GM18868 (cell line): ENCODE results near the gene HTRA1.

Experiments
- ATAC-seq: cut with Tn5 transposase; IDR thresholded peaks from one replicate; pipeline ENCODE4 v1.9.1; 2021; ENCODE audit warnings: mild to moderate bottlenecking, moderate library complexity; ENCODE audit not compliant: unreplicated experiment

Gene HTRA1

GRCh38 chr10:122550427-122550826 lies 89.1 kb downstream of the HTRA1 start:
- ATAC-seq = no peak

DNA sequence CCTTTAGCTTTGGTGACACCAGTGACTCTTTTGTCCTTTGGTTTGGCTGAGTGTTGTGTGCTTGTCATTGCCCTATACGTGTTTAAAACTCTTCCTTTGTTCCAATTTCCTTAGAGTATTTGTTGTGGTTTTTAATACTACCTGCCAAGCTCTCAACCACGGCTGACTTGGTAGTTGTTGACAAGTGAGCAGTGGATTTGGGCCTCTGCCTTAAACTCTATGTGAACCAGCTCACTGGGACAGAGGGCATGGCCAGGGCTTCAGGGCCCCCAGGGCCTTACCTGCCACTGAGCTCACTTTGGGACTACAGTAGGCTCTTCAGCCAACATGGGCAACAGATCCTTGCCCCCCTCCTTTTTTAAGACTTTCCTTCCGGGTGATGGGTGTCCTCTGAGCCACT lies 89.6 kb downstream of the HTRA1 start:
- ATAC-seq = no peak

- ATAC-seq = no peak
Measured at GRCh38 chr10:122551450-122551849, 90.1 kb downstream of the HTRA1 start.

DNA sequence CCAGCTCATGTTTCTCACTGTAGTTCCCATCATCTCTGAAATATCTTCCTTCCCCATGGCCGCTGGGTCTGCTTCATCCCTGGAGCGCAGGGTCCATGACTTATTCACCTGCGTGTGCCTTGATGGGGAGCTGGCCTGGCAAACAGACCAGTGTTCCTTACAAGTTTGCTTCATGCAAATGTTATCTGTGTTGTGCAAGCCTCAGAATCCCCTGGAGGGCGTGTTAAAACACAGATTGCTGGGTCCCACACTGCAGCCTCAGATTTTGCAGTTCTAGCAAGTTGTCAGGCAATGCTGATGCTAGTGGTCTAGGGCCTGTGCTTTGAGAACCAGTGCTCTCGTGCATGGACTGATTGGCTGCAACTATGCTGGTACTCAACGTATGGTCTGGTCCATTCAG lies 92.0 kb downstream of the HTRA1 start:
- ATAC-seq = no peak

DNA sequence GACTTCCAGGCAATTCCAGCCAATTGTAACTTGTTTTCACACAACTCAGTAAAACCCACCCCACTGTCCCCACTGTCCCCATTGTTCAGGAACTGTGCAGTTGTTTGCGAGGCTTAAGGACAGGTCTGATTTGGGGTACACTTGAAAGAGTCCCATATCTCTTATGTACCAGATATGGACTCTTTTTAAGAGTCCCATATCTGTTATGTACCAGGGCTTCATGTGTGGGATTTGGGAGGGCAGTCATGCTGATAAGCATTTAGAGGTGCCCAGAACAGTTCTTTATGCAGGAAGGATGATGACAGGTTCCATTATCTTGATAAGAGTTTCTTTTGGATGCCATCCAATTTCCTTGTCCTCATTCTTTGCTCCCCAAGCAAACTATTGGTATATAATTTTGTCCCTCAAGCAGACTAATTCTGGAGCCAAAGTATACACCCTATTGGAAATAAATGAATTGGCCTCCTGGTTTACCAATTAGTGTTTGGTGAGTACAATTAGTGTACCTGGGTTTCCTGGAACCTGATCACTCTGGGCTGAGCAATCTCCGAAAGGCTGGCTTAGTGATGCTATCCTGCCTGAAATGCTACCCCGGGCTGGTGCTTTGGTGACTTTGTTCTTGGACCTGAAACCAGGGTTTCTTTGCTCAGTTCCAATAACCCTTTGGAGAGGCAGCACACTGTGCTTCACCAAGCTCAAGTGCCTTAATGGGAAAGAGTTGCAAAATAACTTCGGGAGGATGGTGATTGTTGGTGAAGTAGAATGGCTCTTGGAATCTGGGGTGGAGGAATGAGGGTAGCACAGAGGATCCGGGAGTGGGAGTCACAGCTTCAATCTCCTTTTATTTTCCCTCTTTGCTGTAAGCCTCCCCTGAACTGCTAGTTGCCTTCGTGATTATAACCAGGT lies 93.0 kb downstream of the HTRA1 start:
- no peak for ATAC-seq

DNA sequence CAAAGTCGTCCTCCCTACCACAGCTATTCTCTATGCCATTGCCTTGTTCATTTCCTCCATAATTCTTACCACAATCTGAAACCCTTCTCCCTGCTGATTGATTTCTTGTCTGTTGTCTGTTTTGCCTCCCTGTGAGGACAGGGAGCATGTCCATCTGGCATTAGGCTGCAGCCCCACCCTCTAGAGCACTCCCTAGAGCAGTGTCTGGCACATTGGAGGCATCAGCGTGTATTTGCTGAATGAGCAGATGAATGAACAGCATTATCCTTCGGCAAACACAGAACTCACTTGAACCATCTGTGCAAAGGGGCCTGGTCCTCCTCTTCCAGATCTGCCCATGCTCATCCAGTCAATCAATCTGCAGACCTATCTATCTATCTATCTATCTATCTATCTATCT lies 94.1 kb downstream of the HTRA1 start:
- no peak for ATAC-seq

- ATAC-seq = no peak
Measured at GRCh38 chr10:122557516-122557915, 96.2 kb downstream of the HTRA1 start.

- no peak for ATAC-seq
Measured at GRCh38 chr10:122558452-122558851, 97.1 kb downstream of the HTRA1 start.

GRCh38 chr10:122559228-122559627 lies 97.9 kb downstream of the HTRA1 start:
- no peak for ATAC-seq

- ATAC-seq = no peak
Measured at GRCh38 chr10:122560279-122560804, 99.0 kb downstream of the HTRA1 start, which contains the start of gene DMBT1. TSS of gene DMBT1 (plus strand) at chr10:122560754. CDS start at chr10:122560771, 17 bp downstream.

DNA sequence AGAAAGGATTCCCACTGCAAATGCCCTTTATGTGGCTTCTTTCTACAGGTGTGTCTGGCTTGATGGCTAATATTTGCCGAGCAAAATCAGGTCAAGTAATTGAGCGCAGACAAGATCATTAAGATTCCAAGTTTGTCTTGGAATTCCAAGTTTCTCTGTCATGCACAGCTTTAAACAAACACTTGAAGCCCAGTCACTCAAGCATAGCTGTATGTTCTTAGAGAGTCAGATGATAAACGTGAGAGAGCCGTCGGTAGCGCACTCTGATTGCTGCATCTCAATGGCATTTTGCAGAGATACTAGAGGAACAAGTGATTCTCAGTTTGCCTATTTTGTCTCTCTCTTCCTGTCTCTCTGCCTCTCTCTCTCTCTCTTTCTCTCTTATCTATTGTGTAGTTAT lies 99.9 kb downstream of the HTRA1 start:
- no peak for ATAC-seq

- no peak for ATAC-seq
Measured at GRCh38 chr10:122561792-122562191, 100.4 kb downstream of the HTRA1 start.
